AG09309 (cell line): ENCODE measurements around the gene PLAC8.
"Not testable (repeated sequence)": the region's sequence is repeated elsewhere in the genome, so short reads cannot be mapped to it uniquely, and the experiment has no call there.

Source experiments
- DNase-seq: peaks from one replicate; pipeline ENCODE4 v3.0.0-alpha.2; 2010; ENCODE audit warnings: low read depth
- H3K4me3 ChIP-seq: 2 replicates; pipeline ENCODE4 v1.5.1; 2011; ENCODE audit warnings: mild to moderate bottlenecking, low read depth, low read length, moderate library complexity; ENCODE audit not compliant: control insufficient read depth
- CTCF ChIP-seq: IDR thresholded peaks from 2 replicates; pipeline ENCODE4 v1.5.1; 2011; ENCODE audit warnings: mild to moderate bottlenecking, low read depth, low read length, inconsistent platforms; ENCODE audit not compliant: insufficient read depth, control insufficient read depth; ENCODE audit errors: missing control alignments

PLAC8 gene

GRCh38 chr4:83067058-83067639 lies 47.4 kb downstream of the PLAC8 start:
- DNase-seq, result no peak
- TF ChIP-seq CTCF, result no peak
- no peak overlapping the region for H3K4me3 ChIP-seq

- H3K4me3 ChIP-seq, result no peak overlapping the region
- no peak for TF ChIP-seq CTCF
- DNase-seq, result no peak
Measured at GRCh38 chr4:83065266-83065665, 49.3 kb downstream of the PLAC8 start.

- DNase-seq, result no peak
- no peak overlapping the region for H3K4me3 ChIP-seq
- no peak for TF ChIP-seq CTCF
Measured at GRCh38 chr4:83062739-83063138, 51.8 kb downstream of the PLAC8 start.

GRCh38 chr4:83054928-83055327 lies 59.6 kb downstream of the PLAC8 start:
- peak; percentile 4 for DNase-seq
- peak; percentile 44 for TF ChIP-seq CTCF
- no peak overlapping the region for H3K4me3 ChIP-seq

- not testable (repeated sequence) for DNase-seq, H3K4me3 ChIP-seq
Measured at GRCh38 chr4:83048781-83049180, 65.7 kb downstream of the PLAC8 start.

GRCh38 chr4:83046693-83047473 lies 67.6 kb downstream of the PLAC8 start:
- H3K4me3 ChIP-seq, result no peak overlapping the region
- no peak for TF ChIP-seq CTCF
- DNase-seq, result no peak

GRCh38 chr4:83043801-83044407 lies 70.6 kb downstream of the PLAC8 start:
- TF ChIP-seq CTCF, result no peak
- H3K4me3 ChIP-seq, result no peak overlapping the region
- peak; percentile 67 for DNase-seq

- not testable (repeated sequence) for DNase-seq, H3K4me3 ChIP-seq
Measured at GRCh38 chr4:83043157-83043556, 71.4 kb downstream of the PLAC8 start.
